Peyer's patch (tissue), 4 donors: ENCODE results near the gene ZBTB7C.

Experiments
- CTCF ChIP-seq, 6 experiments: fragments of 450-650 bp in 4 of 6; fragments of 200-600 bp in 2 of 6; sonication (generic) in 1 of 6; IDR thresholded peaks; one replicate each; pipeline ENCODE4 v1.5.1; 2017 to 2019; ENCODE audit warnings: antibody characterized with exemption in 6 of 6, mild to moderate bottlenecking in 3 of 6, moderate library complexity in 1 of 6
- POLR2A ChIP-seq, 2 donors: fragments of 450-650 bp; IDR thresholded peaks; one replicate each; pipeline ENCODE4 v1.5.1; 2017; ENCODE audit warnings: antibody characterized with exemption in 2 of 2, mild to moderate bottlenecking in 2 of 2, moderate library complexity in 2 of 2

- no peak for TF ChIP-seq CTCF (IDR thresholded peaks at IDR 0.05)
- TF ChIP-seq POLR2A (IDR thresholded peaks at IDR 0.05): no peak
Measured at GRCh38 chr18:48053881-48054816, 355.0 kb downstream of the ZBTB7C start.
